Peyer's patch (tissue), 4 donors: ENCODE results near the gene SENP5.

Experiments used
- POLR2A ChIP-seq, 2 donors: fragments of 450-650 bp; IDR thresholded peaks; one replicate each; pipeline ENCODE4 v1.5.1; 2017; ENCODE audit warnings: antibody characterized with exemption in 2 of 2, mild to moderate bottlenecking in 2 of 2, moderate library complexity in 2 of 2
- TF ChIP-seq, protein P1 (sequence below), 6 experiments: fragments of 450-650 bp in 4 of 6; fragments of 200-600 bp in 2 of 6; sonication (generic) in 1 of 6; IDR thresholded peaks; one replicate each; pipeline ENCODE4 v1.5.1; 2017 to 2019; ENCODE audit warnings: antibody characterized with exemption in 6 of 6, mild to moderate bottlenecking in 3 of 6, moderate library complexity in 1 of 6

DNA sequence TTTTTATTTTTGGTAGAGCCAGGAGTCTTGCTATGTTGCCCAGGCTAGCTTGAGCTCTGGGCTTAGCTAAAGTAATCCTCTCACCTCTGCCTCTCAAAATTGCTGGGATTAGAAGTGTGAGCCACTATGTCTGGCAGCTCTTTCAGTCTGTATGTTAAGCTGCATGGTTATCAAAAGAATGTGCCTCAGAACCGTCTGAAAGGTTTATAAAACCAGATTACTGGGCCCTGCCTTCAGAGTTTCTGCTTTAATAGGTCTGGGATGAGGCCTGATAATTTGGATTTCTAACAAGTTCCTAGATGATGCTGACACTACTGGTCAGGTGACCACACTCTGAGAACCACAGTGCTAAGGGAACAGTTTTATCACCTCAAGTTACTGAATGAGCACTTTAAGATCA, 34.6 kb downstream of the SENP5 start:
- TF ChIP-seq, protein P1, sequence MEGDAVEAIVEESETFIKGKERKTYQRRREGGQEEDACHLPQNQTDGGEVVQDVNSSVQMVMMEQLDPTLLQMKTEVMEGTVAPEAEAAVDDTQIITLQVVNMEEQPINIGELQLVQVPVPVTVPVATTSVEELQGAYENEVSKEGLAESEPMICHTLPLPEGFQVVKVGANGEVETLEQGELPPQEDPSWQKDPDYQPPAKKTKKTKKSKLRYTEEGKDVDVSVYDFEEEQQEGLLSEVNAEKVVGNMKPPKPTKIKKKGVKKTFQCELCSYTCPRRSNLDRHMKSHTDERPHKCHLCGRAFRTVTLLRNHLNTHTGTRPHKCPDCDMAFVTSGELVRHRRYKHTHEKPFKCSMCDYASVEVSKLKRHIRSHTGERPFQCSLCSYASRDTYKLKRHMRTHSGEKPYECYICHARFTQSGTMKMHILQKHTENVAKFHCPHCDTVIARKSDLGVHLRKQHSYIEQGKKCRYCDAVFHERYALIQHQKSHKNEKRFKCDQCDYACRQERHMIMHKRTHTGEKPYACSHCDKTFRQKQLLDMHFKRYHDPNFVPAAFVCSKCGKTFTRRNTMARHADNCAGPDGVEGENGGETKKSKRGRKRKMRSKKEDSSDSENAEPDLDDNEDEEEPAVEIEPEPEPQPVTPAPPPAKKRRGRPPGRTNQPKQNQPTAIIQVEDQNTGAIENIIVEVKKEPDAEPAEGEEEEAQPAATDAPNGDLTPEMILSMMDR (IDR thresholded peaks at IDR 0.05) = no peak
- TF ChIP-seq POLR2A (IDR thresholded peaks at IDR 0.05) = no peak
